Muscle layer of colon (tissue), 2 donors: ENCODE measurements around the gene BPIFB2.
"Not testable (repeated sequence)": the region's sequence is repeated elsewhere in the genome, so short reads cannot be mapped to it uniquely, and the experiment has no call there.

Experiments
- H3K27ac ChIP-seq: one replicate; pipeline ENCODE4 v1.7.0; 2013; ENCODE audit warnings: low read depth, mild to moderate bottlenecking, low read length, moderate library complexity
- H3K27me3 ChIP-seq, 2 donors: one replicate each; pipeline ENCODE4 v1.7.0; 2013; ENCODE audit warnings: low read length in 2 of 2, mild to moderate bottlenecking in 2 of 2; ENCODE audit not compliant: insufficient read depth in 2 of 2, control insufficient read depth in 1 of 2
- H3K36me3 ChIP-seq: one replicate; pipeline ENCODE4 v1.7.0; 2013; ENCODE audit warnings: mild to moderate bottlenecking, low read length; ENCODE audit not compliant: insufficient read depth
- H3K4me1 ChIP-seq: one replicate; pipeline ENCODE4 v1.7.0; 2013; ENCODE audit warnings: mild to moderate bottlenecking, low read length; ENCODE audit not compliant: insufficient read depth
- H3K4me3 ChIP-seq, 2 donors: one replicate each; pipeline ENCODE4 v1.7.0; 2013; ENCODE audit warnings: low read length in 2 of 2, low read depth in 1 of 2, mild to moderate bottlenecking in 1 of 2, moderate library complexity in 1 of 2
- H3K9ac ChIP-seq: one replicate; pipeline ENCODE4 v1.7.0; 2013; ENCODE audit warnings: low read length
- H3K9me3 ChIP-seq: one replicate; pipeline ENCODE4 v1.7.0; 2013; ENCODE audit warnings: mild to moderate bottlenecking, low read length
- donor health status: abdominal sarcoma.
- donor health status: Adenocarcinoma of cecum.

The BPIFB2 gene

DNA sequence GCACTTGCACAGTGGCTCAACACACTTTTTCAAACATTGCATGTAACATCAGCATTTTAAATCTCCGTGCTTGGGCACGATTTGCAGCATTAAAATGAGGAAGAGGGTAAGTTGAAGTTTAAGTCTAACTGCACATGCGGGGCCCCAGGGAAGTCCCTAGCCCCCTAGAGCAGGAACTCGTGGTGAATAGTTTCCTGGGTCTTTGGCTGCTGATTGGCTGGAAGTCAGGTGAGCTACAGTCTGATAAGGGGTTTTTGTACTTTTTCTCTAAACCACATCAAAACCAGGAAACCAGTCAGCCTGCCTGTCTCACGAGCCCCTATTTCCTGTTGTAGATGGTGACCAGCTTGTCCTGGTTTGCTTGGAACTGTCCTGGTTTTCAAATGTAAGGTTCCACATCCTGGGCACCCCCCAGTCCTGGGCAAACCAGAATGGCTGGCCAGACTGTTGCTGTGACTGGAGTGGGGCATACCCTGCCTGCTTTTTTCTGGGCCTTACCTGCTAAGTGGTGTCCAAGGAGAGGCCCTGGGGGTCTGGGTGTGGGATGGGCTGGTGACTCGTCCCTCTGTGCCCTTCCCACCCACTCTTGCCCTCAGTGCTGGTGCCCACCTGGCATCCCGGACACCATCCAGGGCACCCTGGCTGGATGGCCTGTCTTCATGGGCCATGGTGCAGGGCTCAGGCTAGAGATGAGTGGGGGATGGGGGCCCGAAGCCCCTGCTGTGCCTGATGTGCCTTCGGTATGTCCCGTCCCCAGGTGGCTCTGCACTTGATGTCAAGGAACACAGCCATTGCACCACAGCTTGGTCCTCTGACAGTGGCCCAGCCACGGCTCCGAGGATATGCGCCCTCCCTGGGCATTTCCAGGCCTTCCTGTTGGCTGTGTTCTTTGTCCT lies 35.1 kb upstream of the BPIFB2 start:
- H3K36me3 ChIP-seq, result no peaks in the 10 kb centered on the region
- H3K4me3 ChIP-seq, result no peak overlapping the region
- H3K27me3 ChIP-seq, result no peaks in the 10 kb centered on the region
- H3K9me3 ChIP-seq, result no peaks in the 10 kb centered on the region
- no peak overlapping the region for H3K27ac ChIP-seq
- no peaks in the 10 kb centered on the region for H3K4me1 ChIP-seq
- H3K9ac ChIP-seq, result no peak overlapping the region

DNA sequence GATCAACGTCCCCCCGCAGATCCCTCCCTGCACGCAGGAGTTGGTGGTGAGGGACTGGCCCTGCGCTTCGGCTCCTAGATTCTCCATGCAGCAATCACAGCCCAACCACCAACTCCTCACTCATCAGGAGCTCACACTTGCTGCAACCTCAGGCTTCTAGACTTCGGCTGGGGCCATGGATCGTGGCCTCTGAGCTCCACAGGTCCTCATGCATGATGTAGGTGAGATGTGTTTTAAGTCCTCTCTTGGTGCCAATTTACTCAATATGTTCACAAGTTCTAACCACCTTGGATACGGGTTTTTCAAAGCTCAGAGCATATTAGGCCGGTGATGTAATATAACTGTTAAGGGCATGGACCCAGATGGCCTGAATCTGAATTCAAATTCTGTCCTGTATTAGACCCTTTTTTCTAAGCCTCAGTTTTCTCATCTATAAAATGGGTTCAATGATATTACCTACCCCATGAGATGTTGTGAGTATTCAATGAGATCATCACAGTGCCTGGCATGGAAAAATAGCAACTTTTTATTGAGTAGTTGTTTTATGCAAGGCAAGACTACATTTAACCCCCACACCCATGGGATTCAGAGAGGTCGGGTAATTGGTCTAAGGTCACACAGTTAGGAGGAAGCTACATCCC lies 34.3 kb upstream of the BPIFB2 start:
- no peak overlapping the region for H3K4me3 ChIP-seq
- H3K27me3 ChIP-seq, result no peaks in the 10 kb centered on the region
- no peaks in the 10 kb centered on the region for H3K36me3 ChIP-seq
- H3K9me3 ChIP-seq, result no peaks in the 10 kb centered on the region
- H3K4me1 ChIP-seq, result no peaks in the 10 kb centered on the region
- no peak overlapping the region for H3K9ac ChIP-seq
- no peak overlapping the region for H3K27ac ChIP-seq

DNA sequence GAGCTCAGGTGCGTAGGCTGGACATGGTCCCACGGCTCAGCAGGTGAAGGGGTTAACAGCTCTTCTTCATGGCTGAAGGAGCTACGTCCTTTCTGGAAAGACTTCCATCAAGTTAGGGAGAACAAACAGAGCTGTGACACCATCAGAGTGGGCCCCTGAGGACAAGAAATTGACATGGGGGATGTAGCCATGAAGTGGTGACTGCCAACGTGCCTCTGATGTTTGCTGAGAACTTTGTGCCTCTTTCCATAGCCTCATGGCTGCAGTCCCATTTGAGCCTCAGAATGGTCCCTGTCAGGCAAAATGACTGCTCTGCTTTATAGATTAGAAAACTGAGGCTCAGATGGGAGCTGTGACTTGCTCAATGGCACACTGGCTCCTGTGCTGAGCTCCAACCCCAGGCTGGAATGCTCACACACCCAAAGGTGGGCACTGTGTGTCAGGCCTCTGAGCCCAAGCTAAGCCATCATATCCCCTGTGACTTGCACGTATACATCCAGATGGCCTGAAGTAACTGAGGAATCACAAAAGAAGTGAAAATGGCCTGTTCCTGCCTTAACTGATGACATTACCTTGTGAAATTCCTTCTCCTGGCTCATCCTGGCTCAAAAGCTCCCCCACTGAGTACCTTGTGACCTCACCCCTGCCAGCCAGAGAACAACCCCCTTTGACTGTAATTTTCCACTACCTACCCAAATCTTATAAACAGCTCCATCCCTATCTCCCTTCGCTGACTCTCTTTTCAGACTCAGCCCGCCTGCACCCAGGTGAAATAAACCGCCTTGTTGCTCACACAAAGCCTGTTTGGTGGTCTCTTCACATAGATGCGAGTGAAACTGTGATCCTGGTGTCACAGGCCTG lies 33.1 kb upstream of the BPIFB2 start:
- not testable (repeated sequence) for H3K36me3 ChIP-seq, H3K27ac ChIP-seq, H3K9ac ChIP-seq, H3K4me3 ChIP-seq, H3K4me1 ChIP-seq, H3K9me3 ChIP-seq, H3K27me3 ChIP-seq

DNA sequence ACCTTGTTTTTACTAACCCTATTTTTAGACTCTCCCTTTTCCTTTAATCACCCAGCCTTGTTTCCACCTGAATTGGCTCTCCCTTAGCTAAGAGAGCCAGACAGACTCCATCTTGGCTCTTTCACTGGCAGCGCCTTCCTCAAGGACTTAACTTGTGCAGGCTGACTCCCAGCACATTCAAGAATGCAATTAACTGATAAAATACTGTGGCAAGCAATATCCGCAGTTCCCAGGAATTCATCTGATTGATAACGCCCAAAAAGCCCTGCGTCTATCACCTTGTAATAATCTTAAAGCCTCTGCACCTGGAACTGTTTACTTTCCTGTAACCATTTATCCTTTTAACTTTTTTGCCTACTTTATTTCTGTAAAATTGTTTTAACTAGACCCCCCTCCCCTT lies 32.4 kb upstream of the BPIFB2 start:
- H3K9me3 ChIP-seq, H3K36me3 ChIP-seq, H3K27ac ChIP-seq, H3K4me3 ChIP-seq, H3K4me1 ChIP-seq, H3K27me3 ChIP-seq, H3K9ac ChIP-seq: not testable (repeated sequence)

DNA sequence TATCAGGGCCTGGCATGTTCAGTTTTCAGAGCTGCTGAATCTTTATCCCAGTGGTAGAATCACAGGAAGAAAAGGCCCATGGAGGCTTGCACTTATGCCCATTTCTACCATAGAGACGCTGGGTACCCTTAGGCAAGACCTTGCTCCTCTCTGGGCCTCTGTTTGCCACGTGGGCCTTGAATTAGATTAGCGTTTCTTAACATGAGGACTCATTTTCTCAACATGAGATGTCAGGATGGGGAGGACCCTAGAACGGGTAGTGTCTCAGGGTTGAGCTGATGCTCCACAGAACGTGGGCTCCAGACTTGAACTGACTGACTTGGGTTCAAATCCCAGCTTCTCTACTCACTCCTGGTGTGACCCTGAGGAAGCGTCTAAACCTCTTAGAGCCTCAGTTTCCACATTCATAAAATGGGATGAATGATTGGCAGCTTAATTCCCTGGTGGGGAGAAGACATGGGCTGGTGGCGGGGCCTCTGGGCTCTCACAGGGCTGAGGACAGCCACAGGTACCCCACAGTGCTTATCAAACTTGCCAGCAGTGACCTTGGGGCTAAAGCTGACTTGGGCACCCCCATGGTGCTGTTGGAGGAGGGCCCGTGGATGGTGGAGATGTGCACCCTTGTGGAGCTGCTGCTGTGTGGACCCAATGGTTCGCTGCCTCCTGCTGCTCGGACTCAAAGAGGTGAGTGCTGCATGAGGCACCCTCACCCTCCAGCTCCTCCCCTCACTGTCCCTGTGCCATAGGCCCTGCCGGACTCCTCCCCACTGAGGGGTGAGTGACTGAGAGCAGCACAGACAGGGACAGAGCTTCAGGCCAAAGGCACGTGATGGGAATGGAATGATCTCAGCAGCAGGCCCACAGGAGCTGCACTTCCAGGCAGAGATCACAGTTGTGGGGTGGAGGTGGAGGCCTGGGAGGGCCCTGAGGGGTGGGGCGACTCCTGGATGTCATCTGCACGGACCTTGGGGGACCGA lies 31.5 kb upstream of the BPIFB2 start:
- Histone ChIP-seq H3K9me3 (no peaks in the 10 kb centered on the region), H3K27ac (no peak overlapping the region), H3K36me3 (no peaks in the 10 kb centered on the region)

DNA sequence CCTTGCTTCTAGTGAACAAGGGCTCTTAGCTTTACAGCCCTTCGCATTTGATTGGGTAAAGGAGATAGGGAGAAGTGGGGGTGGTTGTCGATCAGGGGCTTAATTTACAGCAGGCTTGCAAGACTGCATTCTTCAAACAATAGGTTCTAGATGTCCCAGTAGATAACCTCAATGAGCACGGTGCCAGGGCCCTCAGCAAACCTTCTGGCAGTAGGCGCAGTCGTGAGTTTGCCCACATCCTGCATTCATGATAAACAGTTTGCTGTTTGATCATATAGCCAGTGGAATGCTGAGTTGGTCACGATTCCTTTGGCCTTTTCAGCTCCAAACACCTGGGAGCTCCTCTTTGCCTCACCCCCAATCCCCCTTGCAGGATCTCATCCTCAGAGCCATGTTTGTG lies 30.8 kb upstream of the BPIFB2 start:
- Histone ChIP-seq H3K36me3 (no peaks in the 10 kb centered on the region), H3K9me3 (no peaks in the 10 kb centered on the region), H3K27me3 (no peaks in the 10 kb centered on the region), H3K9ac (no peak overlapping the region), H3K4me1 (no peaks in the 10 kb centered on the region), H3K27ac (no peak overlapping the region), H3K4me3 (no peak overlapping the region)

More for the DNA sequence above, 31.5 kb upstream of the BPIFB2 start:
- H3K27me3 ChIP-seq, result no peaks in the 10 kb centered on the region
- H3K4me1 ChIP-seq, result no peaks in the 10 kb centered on the region
- no peak overlapping the region for H3K9ac ChIP-seq
- no peak overlapping the region for H3K4me3 ChIP-seq

DNA sequence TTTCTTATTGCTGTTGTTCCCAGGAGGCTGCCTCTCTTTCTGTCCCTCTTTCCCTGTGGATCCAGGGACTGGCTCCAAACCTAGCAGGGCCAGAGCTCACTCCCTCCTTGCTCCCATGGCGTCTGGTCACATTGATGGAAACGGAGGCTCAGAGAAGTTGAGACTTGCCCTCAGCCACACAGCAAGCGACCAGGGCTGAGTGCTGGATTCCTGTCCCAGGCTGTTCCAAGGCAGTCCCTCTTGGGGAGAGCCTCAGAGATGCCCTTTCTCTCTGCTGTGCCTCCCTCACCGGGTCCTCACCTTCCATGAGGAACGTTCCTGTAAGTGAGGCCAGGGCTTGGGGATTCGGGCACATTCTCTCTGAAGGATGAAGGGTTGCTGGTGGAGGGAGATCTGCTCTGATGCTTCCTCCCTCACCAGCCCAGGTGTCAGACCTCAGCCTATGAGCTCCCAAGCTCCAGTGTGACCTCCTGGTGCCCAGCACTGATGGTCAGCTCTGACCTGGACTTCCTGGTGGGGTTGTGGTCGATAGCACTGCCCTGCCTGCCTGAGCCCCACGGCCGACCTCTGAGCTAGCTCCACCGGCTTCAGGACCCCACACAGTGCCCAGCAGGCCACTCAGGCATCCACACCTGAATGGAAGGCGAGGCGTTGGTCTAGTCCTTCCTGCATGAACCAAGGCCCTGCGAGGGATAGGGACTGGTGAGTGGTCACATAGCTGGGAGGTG lies 30.1 kb upstream of the BPIFB2 start:
- H3K36me3 ChIP-seq, result no peaks in the 10 kb centered on the region
- H3K4me3 ChIP-seq, result no peak overlapping the region
- H3K9me3 ChIP-seq, result no peaks in the 10 kb centered on the region
- no peak overlapping the region for H3K27ac ChIP-seq
- no peak overlapping the region for H3K9ac ChIP-seq
- H3K4me1 ChIP-seq, result no peaks in the 10 kb centered on the region
- H3K27me3 ChIP-seq, result no peaks in the 10 kb centered on the region

DNA sequence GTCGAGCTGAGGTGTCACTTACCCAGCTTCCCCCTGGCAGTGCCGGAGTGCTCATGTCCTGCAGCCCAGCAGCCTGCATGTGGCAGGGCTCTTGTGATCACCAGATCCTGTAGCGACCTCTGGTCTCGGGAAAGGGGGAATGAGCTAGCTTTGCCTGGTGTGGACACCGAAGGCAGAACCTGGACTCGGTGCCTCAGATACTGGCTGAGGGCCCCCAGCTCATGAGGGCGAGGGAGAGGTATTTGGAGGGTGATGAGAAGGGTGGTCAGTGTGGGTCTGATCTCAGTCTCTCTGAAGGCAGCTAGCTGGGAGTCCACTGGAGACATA lies 29.5 kb upstream of the BPIFB2 start:
- Histone ChIP-seq H3K4me1 (no peaks in the 10 kb centered on the region), H3K9ac (no peak overlapping the region), H3K36me3 (no peaks in the 10 kb centered on the region), H3K9me3 (no peaks in the 10 kb centered on the region), H3K27ac (no peak overlapping the region), H3K27me3 (no peaks in the 10 kb centered on the region), H3K4me3 (no peak overlapping the region)

DNA sequence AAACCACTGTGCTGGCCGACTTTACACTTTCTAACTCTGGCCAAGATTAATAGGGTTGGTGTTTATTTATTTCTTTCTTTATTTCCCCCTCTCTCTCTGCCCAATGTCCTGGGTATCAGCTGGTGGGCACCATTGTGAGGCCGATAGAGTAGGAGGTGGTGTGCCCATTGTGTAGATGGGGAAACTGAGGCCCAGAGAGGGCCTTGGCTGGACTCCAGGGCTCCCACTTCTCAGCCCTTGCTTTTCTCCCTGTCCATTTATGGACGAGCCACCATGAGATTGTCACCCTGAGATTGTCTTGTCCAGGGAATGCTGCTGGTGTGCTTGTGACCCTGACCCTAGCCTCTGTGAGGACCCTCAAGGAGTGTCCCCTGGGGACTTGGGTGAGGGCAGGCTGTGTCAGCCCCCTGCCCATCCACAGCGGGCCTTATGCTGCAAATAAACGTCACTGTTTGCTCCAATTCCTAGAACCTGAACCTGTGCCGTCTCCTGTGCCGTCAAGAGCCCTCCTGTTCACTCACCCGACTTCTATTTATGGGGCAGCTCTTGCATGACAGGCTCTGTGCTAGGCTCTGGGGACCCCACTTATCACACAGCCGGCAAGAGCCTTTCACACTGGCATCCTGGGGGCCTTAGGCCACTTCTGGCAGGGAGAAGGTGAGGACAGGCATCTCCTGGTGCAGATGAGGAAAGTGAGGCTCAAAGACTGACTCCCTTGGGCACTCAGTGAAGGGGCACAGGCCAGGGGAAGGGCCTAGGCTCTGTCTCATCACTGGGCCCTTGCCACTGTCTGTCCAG lies 28.1 kb upstream of the BPIFB2 start:
- H3K4me1 ChIP-seq, result no peaks in the 10 kb centered on the region
- H3K9me3 ChIP-seq, result no peaks in the 10 kb centered on the region
- no peak overlapping the region for H3K27ac ChIP-seq
- no peaks in the 10 kb centered on the region for H3K27me3 ChIP-seq
- H3K9ac ChIP-seq, result no peak overlapping the region
- no peaks in the 10 kb centered on the region for H3K36me3 ChIP-seq
- no peak overlapping the region for H3K4me3 ChIP-seq
